ENCODE results near the gene GPR61.

GPR61 gene, protein sequence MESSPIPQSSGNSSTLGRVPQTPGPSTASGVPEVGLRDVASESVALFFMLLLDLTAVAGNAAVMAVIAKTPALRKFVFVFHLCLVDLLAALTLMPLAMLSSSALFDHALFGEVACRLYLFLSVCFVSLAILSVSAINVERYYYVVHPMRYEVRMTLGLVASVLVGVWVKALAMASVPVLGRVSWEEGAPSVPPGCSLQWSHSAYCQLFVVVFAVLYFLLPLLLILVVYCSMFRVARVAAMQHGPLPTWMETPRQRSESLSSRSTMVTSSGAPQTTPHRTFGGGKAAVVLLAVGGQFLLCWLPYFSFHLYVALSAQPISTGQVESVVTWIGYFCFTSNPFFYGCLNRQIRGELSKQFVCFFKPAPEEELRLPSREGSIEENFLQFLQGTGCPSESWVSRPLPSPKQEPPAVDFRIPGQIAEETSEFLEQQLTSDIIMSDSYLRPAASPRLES

DNA sequence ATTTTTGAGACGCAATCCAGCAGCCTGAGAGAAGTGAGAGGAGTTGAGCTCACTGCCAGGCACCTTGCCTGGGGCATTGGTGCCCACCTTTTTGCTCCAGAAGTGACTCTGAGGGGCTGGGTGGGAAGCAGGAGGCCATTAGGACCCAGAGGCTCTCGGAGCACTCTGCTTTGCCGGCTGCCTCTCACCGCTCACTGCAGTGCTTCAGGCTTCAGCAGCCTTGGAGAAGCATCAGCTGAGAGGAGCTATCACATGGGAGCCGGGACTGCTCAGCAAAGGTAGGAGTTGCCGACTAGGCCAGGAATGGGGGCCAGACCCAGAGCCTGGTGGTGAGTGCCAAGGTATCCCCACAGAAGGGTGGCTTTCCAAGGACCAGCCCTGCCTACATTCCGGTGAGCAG is at the start of gene GPR61:
Gene GPR61, plus strand, starts transcription at position 197 of the 400 bp plus-strand sequence. CDS start 3,151 bp downstream, outside the sequence.
- no peak for DNase-seq (ENCODE audit: low spot score)

GRCh38 chr1:109490029-109490933 is 49.4 kb upstream of the GPR61 start:
- peak; percentile 79 for DNase-seq (ENCODE audit: low spot score)

DNA sequence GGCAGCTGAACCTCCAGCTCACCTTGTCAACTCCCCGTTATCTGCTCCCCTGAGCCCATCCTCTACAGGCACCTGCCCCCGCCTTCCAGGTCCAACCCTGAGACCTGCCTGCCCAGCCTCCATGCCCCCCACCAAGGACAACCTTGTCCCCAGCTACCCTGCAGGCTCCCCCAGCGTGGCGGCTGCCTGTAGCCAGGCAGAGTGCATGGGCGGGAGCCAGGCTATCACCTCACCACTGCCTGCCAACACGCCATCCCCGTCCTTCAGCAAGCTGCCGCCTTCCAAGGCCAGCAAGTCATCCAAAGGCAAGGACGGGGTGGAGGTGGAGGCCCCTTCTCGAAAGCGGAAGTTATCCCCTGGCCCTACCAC is 48.8 kb upstream of the GPR61 start:
- DNase-seq (ENCODE audit: low spot score): no peak

DNA sequence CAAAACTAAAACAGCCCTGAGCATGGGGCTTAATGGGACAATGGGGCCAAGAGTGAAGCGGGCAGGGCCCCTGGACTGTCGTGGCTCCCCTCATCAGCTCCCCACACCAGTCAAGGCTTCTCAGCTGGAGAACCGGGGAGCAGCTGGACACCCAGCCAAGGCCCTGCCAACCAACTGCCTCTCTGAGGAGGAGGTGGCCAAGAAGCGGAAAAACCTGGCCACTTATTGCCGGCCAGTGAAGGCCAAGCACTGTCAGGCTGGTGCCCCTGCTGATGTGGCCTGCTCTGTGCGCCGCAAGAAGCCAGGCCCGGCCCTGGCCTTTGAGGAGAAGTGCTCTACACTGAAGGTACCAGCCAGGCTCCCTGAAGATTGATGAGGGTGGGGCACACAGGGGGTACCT is 48.3 kb upstream of the GPR61 start:
- DNase-seq (ENCODE audit: low spot score): no peak

DNA sequence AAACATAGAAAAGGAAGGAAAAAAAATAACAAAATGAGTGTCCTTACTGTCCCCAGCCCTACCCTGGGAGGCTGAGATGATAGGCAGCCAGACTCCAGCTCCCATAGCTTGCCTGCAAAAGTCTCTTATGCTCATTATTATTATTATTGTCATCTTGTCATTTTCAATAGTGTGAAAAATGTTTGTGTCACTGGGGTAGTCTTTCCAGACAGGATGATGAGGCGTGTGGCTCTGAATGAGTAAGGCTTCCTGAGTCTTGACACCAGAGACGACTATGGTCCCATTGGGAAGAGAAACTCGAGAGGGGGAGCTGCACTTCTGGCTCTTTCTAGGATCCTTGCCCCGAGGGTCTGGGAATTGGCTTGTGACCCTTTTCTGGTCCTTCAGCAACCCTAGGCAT is 46.9 kb upstream of the GPR61 start:
- no peak for DNase-seq (ENCODE audit: low spot score)

DNA sequence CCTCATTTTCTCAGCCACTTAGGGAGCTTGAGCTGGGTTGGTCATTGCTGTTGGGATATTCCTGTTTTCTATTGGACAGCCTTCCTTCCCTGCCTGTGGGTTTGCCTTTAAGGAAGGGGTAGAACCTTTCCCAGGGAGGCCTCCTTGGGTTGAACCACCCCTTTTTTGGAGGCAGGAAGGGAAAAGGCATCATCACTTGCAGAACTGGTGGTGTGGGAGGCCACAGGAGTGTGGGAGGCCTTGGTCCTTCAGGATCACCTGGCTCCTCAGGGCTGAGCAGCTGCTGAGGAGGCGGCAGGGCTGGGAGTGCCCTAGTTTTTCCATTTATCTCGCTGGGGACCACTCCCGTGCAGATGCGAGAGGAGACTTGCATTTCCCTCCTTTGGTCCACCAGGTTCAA is 46.4 kb upstream of the GPR61 start:
- DNase-seq (ENCODE audit: low spot score): no peak

GRCh38 chr1:109493805-109494539 is 45.7 kb upstream of the GPR61 start, which contains the start of gene CYB561D1:
CYB561D1 (plus strand) TSS chr1:109494094; CDS start chr1:109494140, 46 bp downstream.
- DNase-seq (ENCODE audit: low spot score): peak; percentile 86

DNA sequence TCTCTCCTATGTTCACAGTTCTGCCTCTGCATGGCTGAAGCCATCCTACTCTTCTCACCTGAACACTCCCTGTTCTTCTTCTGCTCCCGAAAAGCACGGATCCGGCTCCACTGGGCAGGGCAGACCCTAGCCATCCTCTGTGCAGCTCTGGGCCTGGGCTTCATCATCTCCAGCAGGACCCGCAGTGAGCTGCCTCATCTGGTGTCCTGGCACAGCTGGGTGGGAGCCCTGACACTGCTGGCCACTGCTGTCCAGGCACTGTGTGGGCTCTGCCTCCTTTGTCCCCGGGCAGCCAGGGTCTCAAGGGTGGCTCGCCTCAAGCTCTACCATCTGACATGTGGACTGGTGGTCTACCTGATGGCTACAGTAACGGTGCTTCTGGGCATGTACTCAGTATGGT is 43.9 kb upstream of the GPR61 start:
- no peak for DNase-seq (ENCODE audit: low spot score)

DNA sequence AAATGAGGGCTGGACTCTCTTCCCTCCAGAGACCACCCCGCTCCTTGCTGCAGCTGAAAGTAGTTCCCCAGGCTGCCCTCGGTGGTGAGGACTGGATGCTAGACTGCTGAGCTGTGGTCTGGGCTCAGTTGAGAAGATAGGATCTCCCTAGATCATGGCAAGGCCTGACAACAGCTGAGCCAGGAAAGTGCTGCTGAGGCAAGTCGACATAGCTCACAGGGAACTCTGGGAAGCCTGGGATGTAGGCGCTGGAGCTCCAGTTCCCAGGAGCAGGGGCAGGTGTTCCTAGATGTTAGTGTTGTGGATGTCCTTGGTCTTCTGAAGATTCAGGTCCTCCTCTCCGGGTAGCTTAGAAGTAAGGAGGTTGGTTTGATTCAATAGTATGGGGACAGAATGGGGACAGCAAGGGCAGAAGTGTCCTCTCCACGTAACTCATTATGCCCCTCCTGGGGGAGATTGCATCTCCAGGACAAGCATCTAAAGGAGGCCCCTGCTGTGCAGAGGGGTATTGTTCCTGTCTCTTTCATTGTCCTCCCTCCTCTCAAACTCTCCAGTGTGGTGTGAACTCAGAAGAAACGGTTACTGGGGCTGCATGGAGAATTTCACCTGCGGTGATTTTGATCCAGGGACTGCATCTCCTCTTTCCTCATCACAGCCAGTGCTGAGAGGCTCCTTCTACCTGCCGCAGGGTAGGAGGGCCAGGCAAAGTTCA is 42.1 kb upstream of the GPR61 start:
- DNase-seq (ENCODE audit: low spot score): no peak

DNA sequence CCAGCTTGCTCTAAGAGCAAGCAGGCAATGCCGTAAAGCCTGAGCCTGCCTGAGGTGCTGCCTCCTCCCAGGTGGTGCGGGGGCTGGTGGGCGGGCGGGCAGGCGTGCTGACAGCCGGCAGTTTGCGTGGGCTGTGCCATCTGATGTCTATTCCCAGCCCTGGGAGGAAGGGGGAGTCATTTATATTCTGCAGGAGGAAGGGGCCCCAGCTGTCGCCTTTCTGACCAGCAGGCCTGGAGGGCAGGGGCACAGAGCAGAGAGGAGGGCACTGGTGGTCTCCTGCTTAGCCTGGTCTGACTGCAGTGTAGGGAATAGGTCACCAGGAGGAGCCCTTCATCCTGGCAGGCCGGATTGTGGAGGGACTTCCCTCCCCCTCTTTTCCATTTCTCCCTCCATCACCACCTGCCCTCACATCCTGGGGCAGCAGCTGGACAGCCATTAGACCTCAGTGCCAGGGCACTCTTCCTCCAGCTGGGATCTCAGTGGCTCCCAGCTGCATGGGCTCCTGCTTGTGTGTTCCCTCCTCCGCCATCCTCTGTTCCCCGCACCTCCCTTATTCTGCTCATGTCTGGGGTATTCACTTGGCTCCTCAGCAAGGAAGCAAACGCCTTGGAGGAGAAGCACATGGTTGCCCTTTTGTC is 41.4 kb upstream of the GPR61 start:
- peak; percentile 28 for DNase-seq (ENCODE audit: low spot score)

GRCh38 chr1:109499081-109499480 is 40.6 kb upstream of the GPR61 start:
- DNase-seq (ENCODE audit: low spot score): no peak

- DNase-seq (ENCODE audit: low spot score): peak; percentile 62
Measured at GRCh38 chr1:109499661-109500536, 39.8 kb upstream of the GPR61 start.

- DNase-seq (ENCODE audit: low spot score): no peak
Measured at GRCh38 chr1:109500941-109501381, 38.7 kb upstream of the GPR61 start.

GRCh38 chr1:109501644-109502363 is 37.9 kb upstream of the GPR61 start:
- DNase-seq (ENCODE audit: low spot score): no peak

DNA sequence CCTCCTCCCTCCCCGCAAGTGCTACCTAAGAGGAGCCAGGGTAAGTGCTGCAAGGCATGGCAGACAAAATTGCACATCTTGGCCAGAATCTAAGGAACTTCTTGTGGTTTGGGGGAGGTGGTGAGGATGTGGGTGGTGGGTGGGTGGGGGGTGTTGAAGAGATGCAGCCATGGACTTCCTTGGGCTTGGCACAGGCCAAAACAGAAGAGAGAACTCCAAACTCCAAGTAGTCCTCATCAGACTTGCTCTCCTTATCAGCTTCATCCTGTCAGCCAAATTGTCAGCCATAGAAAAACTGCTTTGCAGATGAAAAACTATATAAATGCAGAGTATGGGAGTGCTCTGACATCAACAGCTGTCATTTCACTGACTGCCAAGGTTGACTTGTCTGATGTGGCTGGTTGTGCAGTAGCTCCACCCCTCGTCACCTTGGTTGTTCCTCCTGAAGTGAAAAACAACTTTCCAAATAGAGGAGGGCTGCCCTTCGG is 37.3 kb upstream of the GPR61 start:
- DNase-seq (ENCODE audit: low spot score): peak; percentile 61

DNA sequence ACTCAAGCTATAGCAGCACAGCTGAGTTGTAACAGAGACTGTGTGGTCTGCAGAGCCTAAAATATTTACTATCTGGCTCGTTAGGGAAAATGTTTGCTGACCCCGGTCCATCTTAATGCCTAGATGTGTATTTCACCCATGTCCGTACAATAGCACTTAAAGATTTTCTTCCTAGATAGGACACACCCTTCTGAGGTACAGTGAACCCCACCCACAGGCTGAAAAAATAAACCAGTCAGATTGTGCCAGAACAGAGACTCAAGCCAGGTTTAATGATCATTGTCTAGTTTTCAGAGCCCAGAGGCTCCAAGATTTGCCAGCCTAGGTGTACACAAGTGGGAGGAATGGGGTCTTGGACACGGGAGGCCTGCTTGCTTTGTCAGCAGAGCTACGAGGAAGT is 35.7 kb upstream of the GPR61 start:
- DNase-seq (ENCODE audit: low spot score): peak; percentile 28

- DNase-seq (ENCODE audit: low spot score): no peak
Measured at GRCh38 chr1:109504974-109505373, 34.7 kb upstream of the GPR61 start.

DNA sequence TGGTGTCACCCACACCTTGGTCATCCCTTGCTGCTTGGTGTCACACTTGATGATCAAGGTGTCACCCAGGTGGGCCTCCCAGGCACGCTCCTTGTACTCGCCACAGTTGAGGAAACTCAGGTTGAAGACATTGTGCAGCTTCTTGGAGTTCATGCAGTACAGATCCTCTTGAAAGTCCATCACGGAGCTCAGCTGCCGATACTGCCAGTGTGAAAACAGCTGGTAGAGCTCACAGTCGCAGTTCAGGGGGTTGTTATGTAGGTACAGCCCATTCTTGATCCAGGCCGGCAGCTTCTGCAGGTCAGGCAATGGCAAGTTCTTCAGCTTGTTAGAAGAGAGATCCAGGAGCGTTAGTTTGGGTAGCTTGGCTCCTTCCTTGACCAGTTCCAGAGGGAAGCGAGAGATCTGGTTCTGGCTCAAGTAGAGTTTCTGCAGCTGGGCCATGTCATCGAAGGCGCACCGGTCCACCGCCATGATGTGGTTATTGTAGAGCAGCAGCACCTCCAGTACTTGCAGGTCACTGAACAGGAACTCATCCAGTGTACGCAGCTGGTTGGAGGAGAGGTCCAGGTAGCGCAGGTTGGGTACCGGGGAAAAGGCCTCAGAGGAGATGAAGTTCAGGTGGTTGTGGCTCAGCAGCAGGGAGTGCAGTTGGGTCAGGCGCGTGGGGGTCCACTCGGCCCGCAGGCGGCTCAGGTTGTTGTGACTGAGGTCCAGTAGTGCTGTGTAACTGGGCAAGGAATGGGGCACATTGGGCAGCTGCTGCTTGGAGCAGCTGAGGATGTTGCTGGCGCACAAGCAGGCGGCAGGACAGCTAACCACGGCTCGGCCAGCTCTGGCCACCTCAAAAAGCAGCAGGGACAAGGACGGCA is 31.4 kb upstream of the GPR61 start:
- no peak for DNase-seq (ENCODE audit: low spot score)

All from CD4-positive, alpha-beta T cell treated with Interleukin-15 for 4 hours (primary cell).